ENCODE measurements around the gene CCDC107. TPM values are rescaled to one million over a fixed set of nuclear protein-coding genes. Genes with fewer than 3 reads are reported as not detected.
"Not testable (repeated sequence)": the region's sequence is repeated elsewhere in the genome, so short reads cannot be mapped to it uniquely, and the experiment has no call there.

The CCDC107 gene
- total RNA-seq, 1 experiment from 2014 or later = 12.0 TPM

GRCh38 chr9:35641478-35641877 lies 16.6 kb upstream of the CCDC107 start:
- H3K9me3 ChIP-seq (ENCODE audit: control insufficient read depth, low read depth, low read length); DNase-seq; H2AK5ac ChIP-seq (ENCODE audit: insufficient read length, low read length); H3K56ac ChIP-seq (ENCODE audit: insufficient read length, low read depth, low read length); H3T11ph ChIP-seq (ENCODE audit: low read length); H3K4me2 ChIP-seq (ENCODE audit: insufficient read depth, insufficient read length, low read length); H3K4ac ChIP-seq (ENCODE audit: low read depth, low read length); H4K8ac ChIP-seq (replicated peaks; ENCODE audit: insufficient read length, low read depth, low read length); H2AFZ ChIP-seq (ENCODE audit: low read length); H3K4me1 Mint-ChIP-seq; H2BK20ac ChIP-seq (ENCODE audit: low read depth, low read length, poor library complexity, severe bottlenecking); H2BK12ac ChIP-seq (ENCODE audit: insufficient read length, low read depth, low read length); H4K5ac ChIP-seq (ENCODE audit: insufficient read length, low read depth, low read length); H3K23ac ChIP-seq (ENCODE audit: insufficient read length, low read depth, low read length); H3K14ac ChIP-seq (ENCODE audit: insufficient read depth, low read length); H3K79me2 ChIP-seq (ENCODE audit: insufficient read depth, low read length); H3K79me1 ChIP-seq (ENCODE audit: insufficient read depth, low read depth, low read length, poor library complexity, severe bottlenecking); H3K27me3 Mint-ChIP-seq (ENCODE audit: low read depth); H3K23me2 ChIP-seq (ENCODE audit: insufficient read length, low read depth, low read length, poor library complexity, severe bottlenecking); H2BK120ac ChIP-seq (ENCODE audit: low read depth, low read length, poor library complexity, severe bottlenecking); H4K91ac ChIP-seq (ENCODE audit: insufficient read length, low read depth, low read length); H3K27me3 ChIP-seq (ENCODE audit: insufficient read depth, low read length); H3K18ac ChIP-seq (ENCODE audit: insufficient read length, low read depth, low read length); H2BK5ac ChIP-seq (ENCODE audit: insufficient read length, low read length); H3K4me3 Mint-ChIP-seq; H3K9ac ChIP-seq (ENCODE audit: extremely low read depth, insufficient read length, low read length); H3K4me1 ChIP-seq (ENCODE audit: insufficient read depth, low read length); H2BK15ac ChIP-seq (ENCODE audit: low read depth, low read length); H4K20me1 ChIP-seq (ENCODE audit: control insufficient read depth, insufficient read depth, insufficient read length); H3K27ac ChIP-seq (ENCODE audit: insufficient read length, low read depth, low read length); H3K27ac Mint-ChIP-seq: not testable (repeated sequence)
- no CpG with 5 or more reads among the region's 3 CpGs for WGBS (ENCODE audit: extremely low coverage, insufficient read length, low lambda C conversion rate)
- Mint-ChIP-seq H3K9me3 (peaks cover 4 to 16% of the 10 kb centered on the region in 2 experiments; a peak in 4 of 5 replicates), H3K36me3 (ENCODE audit: insufficient read depth in 1 of 3, low read depth in 3 of 3) (peaks cover 9 to 16% (median 12%) of the 10 kb centered on the region in 3 experiments)

Measured in H9 (cell line).